HG03460 (cell line): ENCODE data around the gene HAVCR2.
A peak's percentile ranks its signal among the peaks of the same experiment; 100 is the strongest.
"Not testable (repeated sequence)": the region's sequence is repeated elsewhere in the genome, so short reads cannot be mapped to it uniquely, and the experiment has no call there.

Source experiments
- ATAC-seq: cut with Tn5 transposase; IDR thresholded peaks from one replicate; pipeline ENCODE4 v1.9.1; 2021; ENCODE audit not compliant: unreplicated experiment

HAVCR2 gene

DNA sequence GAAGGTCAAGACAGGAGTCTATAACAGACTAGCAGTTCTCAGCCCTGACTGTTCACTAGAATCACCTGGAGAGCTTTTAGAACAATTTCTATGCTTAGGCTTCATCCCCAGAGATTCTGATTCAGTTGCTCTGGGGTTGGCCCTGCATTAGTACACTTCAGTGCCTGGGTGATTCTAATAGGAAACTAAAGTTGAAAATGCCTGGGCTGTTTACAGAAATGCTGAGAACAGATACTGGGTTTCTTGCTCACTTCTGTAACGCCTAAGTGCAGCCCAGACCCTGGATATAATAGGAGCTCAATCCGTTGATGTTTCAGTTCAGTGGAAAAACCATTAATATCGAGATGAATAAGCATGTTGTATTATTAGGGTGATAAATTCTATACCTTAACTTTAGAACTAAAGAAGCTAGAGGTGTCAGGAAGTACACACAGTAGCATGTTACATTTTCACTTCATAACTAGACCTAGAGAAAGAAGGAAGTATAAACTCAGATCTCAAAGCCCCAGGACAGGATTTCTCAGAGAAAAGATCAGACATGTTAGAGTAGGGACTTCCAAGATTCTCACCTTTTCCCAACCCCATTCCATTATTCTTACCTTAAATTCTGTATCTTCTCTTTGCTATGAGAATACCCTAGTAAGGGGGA is 20.4 kb downstream of the HAVCR2 start:
- peak; percentile 70 for ATAC-seq

DNA sequence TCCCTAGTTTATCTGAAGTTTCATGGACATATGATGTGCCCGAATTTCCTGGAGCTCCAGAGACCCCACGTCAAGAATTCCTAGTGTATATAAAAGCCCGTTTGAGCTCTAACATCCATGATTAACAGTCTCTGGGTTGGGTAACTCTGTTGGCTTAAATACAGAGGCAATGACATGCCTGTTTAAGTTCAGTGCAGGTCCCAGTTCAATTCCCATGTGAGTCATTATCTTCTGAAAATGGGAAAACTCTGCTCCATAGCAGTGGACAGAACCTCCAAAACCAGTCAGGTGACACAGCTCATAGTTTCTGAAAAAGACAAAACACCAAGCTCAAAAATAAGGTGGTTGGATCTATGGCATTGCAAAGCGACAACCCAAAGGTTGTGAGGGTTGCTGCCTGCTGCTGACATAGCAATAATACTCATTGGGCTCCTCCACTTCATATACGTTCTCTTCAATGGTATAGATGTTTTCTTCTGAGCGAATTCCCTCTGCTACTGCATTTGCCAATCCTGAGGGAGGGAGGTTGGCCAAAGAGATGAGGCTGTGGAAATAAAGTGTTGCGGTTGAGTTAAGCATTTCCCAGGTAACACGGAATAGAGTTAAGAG is 22.0 kb downstream of the HAVCR2 start:
- ATAC-seq = no peak

DNA sequence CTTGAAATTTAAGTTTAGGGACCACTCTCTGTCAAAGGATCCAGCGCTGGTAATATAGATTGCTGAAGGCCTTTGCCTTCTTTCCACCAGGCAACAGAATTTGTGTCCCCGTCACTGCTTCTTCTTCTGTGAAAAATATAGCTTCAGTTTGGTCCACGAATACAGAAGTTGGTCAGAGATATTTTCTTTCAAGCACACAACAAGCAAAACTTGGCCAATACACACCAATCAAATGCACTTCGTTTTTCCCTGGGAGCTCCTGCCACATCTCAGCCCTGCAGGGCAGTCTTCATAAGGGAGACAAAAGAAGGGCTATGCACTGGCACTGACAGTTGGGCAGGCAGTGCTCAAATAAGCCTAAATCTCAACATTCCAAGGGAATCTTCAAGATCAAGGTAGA is 22.9 kb downstream of the HAVCR2 start:
- no peak for ATAC-seq

DNA sequence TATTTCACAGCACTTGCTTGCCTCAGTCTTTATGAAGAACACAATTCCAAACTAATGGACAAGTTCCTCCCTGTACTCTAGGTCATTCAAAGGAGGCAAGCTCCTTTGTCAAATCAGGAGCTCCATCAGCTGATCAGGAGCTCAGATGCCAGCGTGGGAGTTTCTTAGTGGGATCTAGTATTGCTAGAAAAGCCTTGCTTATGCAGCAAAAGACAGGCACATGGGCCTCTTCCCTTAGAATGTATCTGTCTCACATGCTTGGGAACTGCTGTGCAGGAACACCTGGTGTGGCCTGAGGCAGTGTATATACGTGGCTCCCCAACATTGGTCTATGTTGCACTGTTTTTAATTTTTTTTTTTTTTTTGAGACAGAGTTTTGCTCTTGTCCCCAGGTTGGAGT is 28.6 kb downstream of the HAVCR2 start:
- no peak for ATAC-seq

DNA sequence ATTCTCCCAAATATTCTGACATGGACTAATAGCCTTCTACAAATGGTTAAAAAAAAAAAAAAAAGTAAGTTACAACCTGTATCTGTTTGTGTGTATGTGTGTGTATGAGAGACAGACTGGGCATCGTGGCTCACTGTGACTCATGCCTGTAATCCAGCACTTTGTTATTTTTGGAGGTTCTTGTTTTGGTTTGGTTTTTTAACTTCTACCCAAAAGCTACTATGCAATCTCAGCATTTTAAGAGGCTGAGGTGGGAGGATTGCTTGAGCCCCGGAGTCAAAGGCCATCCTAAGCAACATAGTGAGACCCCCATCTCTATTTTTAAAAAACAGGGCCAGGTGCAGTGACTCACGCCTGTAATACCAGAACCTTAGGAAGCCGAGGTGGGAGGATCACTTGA is 32.3 kb downstream of the HAVCR2 start:
- ATAC-seq = no peak

DNA sequence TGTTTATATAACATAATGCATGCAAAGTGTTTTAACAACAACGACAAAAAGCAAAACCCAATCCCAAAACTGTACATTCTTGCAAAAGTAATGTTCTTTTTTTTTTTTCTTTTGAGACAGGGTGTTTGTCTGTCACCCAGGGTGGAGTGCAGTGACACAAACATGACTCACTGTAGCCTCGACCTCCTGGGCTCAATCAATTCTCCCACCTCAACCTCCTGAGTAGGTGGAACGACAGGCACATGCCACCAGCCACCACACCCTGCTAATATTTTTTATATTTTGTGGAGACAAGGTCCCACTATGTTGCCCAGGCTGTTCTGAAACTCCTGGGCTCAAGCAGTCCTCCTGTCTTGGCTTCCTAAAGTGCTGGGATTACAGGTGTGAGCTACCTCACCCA is 36.3 kb downstream of the HAVCR2 start:
- no peak for ATAC-seq

DNA sequence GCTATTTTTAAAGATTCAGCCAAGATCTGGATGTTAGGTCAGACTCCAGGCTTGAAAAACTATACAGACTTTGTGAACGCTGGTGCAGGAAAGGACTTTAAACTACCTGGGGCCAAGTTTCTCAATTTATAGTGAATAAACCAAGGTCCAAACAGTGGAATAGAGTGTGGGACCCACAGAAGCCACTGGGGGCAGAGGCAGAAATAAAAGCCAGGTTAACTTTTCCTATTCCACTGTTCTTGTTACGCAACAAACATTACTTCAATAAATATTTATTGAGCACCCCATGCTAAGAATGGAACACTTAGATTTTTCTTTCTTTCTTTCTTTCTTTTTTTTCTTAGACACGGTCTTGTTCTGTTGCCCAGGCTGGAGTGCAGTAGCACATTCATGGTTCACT is 38.9 kb downstream of the HAVCR2 start:
- no peak for ATAC-seq

DNA sequence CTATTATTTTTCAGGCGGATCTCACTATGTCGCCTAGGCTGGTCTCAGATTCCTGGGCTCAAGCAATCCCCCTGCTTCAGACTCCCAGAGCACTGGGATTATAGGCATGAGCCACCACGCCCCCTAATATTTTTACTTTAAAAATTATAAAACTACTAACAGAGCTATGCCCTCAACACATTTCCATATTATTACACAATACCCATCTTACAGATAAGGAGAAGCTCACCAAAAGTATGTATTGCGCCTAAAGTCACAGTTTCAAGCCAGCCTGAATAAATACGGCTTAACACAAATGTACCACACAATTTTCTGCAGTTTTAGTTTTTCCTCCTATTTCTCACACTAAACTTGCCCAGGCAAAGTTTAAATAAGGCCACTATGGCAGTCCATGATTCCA is 40.1 kb downstream of the HAVCR2 start:
- ATAC-seq = no peak

DNA sequence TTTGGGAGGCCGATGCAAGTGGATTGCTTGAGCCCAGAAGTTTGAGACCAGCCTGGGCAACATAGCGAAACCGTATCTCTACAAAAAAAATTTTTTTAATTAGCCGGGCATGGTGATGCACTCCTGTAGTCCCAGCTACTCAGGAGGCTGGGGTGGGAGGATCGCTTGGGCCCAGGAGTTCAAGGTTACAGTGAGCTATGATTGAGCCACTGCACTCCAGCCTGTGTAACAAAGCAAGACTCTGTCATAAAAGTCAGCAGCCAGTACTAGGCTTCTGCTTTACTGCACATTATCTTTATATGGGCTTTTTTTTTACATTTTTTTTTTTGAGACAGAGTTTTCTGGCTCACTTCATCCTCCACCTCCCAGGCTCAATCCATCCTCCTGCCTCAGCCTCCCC is 40.5 kb downstream of the HAVCR2 start:
- no peak for ATAC-seq

DNA sequence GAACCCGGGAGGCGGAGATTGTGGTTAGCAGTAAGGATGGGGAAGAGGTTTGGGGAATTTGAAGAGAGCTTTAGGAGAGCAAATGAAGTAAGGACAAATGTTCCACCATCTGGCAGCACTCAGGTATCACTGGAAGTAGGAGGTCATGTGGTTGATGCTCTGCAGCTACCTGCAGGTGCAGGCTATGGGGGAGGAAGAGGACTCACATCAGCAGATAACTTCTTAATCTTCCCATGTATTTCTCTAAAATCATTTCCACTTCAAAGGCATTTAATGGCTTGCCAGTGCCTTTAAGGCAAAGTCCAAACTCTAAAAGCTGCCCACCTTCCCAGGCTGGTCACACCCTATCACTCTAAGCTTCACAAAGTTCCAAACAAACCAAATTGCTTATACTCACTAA is 41.8 kb downstream of the HAVCR2 start:
- ATAC-seq = no peak

DNA sequence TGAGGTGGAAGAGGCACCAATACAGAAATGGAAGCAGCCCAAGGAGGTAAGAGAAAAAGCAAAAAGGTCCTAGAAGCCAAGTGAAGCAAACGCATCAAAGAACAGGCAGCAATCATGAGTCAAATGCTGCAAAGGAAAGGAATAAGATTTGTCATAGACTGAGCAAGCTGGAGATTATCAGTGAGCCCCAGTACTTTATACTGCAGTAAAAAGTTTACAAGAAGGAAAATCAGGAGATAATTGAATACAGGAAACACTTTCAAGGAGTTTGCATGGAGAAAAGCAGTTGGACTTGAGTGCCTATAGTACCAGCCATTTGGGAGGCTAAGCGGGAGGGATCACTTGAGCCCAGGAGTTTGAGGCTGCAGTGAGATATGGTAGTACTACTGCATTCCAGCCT is 42.8 kb downstream of the HAVCR2 start:
- ATAC-seq = no peak

DNA sequence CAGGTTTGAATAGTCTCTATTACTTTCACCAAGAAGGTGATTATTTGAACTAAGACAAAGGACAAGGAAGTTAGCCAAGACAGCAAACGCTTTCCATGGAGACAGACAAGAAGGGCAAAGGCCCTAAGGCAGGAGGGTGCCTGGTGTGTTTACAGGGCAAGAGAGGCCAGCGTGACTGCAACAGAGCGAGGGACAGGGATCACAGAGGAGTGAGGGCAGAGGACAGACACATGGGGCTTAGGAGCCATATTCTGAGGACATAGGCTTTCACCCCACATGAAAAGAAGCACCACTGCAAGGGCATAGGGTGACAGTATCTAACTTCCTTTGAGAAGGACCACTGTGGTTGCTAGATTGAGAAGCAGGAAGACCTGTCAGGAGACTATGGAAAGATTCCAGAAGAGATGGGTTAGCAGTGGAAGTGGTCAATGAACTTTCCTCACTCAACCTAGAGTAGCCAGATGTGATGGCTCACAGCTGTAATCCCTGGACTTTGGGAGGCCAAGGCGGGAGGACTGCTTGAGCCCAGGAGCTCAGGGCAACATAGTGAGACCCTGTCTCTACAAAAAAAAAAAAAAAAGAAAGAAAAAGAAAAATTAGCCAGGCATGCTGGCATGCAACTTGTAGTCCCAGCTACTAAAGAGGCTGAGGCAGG is 44.9 kb downstream of the HAVCR2 start:
- no peak for ATAC-seq

DNA sequence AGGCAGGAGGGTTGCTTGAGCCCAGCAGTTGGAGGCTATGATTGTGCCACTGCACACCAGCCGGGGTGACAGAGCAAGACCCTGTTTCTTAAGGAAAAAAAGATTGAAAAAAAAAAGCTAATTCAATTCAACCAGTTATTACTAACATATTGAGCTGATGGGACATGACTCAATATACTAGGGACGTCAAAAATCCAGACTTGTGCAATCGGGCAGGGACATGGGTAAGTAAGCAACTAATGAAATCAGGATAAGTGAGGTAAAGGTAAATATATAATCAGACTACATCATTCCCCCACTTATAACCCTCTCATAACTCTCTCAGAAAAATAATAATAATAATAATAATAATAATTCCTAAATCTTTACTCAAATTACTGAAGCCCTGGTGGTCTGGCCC is 49.0 kb downstream of the HAVCR2 start:
- no peak for ATAC-seq

DNA sequence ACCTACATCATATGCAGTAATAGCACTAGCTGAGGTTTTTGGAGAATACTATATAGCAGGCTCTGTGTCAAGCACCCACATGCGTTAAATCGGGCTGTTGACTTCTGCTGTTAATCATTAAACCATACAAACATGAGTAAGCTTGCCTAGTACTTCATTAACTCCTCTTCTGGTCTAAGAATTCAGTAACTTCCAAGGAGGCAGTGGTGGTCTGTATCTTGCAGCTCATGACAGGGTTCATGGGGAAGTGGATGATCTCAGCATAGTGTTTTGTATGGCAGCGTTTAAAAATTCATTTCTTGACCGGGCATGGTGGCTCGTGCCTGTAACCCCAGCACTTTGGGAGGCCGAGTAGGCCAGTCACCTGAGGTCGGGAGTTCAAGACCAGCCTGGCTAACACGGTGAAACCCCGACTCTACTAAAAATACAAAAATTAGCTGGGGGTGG is 49.7 kb downstream of the HAVCR2 start, which contains the start of gene HAVCR1:
TSS of gene HAVCR1 (minus strand) at position 24 of the 447 bp plus-strand sequence. CDS start 1,173 bp downstream, outside the sequence.
- ATAC-seq = peak; percentile 63

DNA sequence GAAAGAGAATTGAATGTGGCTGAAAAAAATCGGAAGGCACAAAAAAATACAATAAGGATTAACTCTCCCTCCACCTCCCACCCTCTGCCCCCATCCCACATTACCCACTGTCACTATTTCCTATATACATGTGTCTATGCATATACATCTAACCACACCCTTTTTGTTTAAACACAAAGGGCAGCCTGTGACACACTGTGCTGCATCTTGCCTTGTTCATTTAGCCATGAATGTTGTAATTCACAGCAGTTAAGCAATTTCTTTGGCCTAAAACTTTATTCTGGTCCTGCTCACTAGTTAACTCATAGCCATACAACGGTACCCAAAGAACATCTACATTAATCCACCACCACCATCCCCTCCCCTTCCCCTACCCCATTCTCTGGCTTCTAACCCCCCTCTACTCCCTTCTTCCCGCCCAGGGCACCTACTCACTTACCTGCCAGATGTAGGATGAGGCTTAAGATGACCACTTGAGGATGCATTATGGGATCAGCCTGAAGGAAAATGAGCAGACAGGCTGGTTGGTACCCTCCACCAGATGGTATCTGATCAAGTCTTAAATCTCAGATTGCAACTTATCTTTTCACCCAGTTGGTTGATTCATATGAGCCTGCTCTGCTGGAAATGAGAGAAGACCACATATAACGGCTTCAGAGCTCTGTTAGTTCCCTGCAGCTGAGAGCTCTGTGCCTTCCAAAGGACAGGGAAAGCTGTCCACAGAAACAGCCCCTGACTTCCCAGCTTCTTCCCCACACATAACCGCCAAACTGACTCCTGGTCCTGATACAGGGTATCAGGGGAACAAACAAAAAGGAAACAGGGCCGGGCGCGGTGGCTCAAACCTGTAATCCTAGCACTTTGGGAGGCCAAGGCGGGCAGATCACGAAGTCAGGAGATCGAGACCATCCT is 51.1 kb downstream of the HAVCR2 start:
- ATAC-seq = no peak

DNA sequence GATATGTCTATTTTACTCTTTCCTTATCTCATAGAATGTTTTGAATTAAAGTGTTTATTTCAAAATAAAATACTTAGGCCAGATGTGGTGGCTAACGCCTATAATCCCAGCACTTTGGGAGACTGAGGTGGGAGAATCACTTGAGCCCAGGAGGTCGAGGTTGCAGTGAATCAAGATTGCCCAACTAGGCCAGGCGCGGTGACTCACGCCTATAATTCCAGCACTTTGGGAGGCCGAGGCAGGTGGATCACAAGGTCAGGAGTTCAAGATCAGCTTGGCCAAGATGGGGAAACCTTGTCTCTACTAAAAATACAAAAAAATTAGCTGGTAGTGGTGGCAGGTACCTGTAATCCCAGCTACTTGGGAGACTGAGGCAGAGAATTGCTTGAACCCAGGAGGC is 52.0 kb downstream of the HAVCR2 start:
- not testable (repeated sequence) for ATAC-seq

DNA sequence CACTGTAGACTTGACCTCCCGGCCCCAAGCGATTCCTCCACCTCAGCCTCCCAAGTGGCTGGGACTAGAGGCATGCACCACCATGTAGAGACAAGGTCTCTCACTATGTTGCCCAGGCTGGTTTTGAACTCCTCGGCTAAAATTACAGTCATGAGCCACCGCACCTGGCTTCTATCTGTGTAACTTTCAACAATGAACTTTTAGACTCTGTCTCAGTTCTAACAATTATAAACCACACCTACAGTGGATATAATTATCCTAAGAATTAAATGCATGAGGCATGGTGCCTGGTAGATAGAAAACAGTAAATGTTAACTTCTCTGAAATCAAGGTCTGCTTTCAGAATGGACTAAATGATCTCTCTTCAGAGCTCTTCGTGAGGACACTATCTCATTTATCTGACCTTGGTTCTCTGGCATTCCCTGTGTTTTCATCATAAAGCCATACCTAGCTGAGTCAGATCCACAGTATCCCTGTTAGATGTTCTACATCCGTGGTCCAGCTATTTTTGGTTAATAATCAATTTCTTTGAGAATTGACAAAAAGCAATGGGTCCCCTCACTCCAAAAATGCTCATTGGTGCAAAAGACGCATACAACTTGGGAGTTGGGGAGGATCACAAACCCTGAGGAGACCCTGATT is 57.1 kb downstream of the HAVCR2 start:
- ATAC-seq = no peak

DNA sequence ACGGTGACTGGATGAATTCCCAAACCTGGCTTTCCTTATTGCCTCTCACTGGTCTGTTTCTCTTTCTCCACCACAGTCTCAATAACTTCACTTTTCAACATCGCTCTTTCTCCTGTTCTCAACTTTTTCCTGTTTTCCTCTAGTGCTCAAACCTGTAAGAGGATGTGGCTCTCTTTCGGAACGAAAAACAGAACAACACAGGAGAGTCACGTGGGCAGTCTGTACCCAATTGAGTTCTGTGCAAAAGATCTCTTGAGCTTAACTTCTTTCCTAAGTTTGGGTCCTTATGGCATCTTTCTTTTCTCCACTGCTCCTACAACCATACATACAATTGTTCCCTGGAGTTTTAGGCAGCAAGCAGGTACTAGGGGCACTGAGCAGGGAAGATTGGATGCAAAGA is 58.8 kb downstream of the HAVCR2 start:
- no peak for ATAC-seq

DNA sequence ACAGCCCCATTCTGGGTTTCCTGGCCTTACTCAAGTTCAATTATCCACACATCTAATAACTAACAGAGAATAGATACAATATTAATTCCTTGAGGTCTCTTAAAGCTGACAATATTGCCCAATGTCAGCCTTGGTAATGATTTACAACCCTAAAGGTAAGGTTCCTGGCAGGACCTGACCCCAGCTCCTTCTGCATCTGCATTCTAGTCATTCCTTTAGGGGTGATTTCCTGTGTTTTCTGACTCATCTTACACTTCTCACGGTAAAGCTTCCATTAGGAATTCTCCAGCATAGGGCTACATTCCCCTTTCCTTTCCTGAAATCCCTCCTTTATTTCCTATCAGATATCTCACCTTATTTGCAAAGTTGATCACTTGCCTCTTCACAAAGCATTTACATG is 59.2 kb downstream of the HAVCR2 start:
- no peak for ATAC-seq

DNA sequence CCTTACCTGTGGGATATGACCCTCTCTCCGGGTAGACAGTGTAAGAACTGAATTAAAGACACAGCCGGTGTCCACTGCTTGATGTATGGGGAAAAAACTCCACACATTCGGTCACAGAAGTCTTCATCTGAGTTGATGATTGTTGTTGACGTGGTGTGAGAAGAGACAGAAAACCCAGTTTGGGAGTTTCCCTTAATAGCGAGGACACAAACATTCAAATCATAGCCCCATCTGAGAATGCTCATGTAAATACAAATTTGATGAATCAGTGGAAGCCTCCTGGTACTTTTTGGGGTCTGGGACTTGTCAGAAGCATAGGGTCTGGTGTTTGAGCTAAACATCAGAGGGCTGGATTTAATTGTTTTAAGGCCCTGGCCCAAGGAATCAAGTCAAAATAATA is 60.9 kb downstream of the HAVCR2 start:
- ATAC-seq = no peak

DNA sequence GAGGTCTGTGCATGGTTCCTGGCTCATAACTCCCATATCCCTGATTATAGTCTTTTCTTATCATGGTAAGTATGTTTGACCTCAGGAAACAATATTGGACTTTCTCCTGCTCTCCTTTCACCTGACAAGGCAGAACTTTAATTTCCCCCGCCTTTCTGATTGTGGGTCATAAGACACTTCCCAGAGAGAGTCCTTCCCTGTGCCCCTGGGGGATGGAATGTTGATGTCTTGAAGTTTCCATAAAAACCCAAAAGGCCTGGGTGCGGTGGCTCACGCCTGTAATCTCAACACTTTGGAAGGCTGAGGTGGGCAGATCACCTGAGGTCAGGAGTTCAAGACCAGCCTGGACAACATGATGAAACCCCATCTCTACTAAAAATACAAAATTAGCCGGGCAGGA is 61.8 kb downstream of the HAVCR2 start:
- ATAC-seq = not testable (repeated sequence)
